GM23248 (cell line): Measurements from ENCODE around the gene STX8.

ENCODE experiments used
- EZH2 ChIP-seq: fragments of 200-600 bp; sonication (generic); IDR thresholded peaks from 2 replicates; pipeline ENCODE4 v1.6.1; 2018; ENCODE audit warnings: antibody characterized with exemption, mild to moderate bottlenecking; ENCODE audit not compliant: insufficient read depth, poor library complexity, severe bottlenecking
- EZH2phosphoT487 ChIP-seq: fragments of 200-600 bp; sonication (generic); IDR thresholded peaks from 2 replicates; pipeline ENCODE4 v1.6.1; 2018; ENCODE audit warnings: antibody characterized with exemption, moderate library complexity, mild to moderate bottlenecking, low read depth; ENCODE audit not compliant: insufficient read depth

DNA sequence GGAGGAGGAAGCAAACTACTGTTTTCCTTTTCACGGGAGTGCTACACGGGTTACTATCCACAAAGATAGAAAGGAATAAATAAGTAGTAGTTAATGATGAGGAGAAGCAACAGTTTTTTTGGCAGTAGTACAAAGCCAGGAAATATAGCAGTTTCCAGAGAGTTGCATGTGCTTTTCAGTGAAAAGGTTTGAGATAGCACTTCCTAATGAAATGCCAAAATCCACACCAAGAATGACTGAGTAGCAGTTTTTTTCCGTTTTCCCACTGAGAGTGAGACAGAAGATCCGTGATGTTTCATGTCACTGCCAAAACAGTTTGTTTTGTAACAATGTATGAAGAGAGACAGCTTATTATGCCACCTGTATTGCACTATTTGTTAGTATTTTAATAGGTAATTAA, 129.1 kb downstream of the STX8 start:
- TF ChIP-seq EZH2 (no peak), EZH2phosphoT487 (no peak)
